Ishikawa (cell line): ENCODE measurements around the gene BAIAP3.

Source experiments
- CEBPB ChIP-seq: IDR thresholded peaks from 2 replicates; pipeline ENCODE4 v1.6.1; 2012
- CREB1 ChIP-seq: IDR thresholded peaks from 2 replicates; pipeline ENCODE4 v1.6.1; 2012; ENCODE audit warnings: low read depth
- EGR1 ChIP-seq: IDR thresholded peaks from 2 replicates; pipeline ENCODE4 v1.6.1; 2012
- EP300 ChIP-seq: IDR thresholded peaks from 2 replicates; pipeline ENCODE4 v1.6.1; 2012; ENCODE audit warnings: borderline replicate concordance
- FOXM1 ChIP-seq: IDR thresholded peaks from 2 replicates; pipeline ENCODE4 v1.6.1; 2012; ENCODE audit warnings: low read depth, borderline replicate concordance
- MAX ChIP-seq: IDR thresholded peaks from 2 replicates; pipeline ENCODE4 v1.6.1; 2012
- NFIC ChIP-seq: IDR thresholded peaks from 2 replicates; pipeline ENCODE4 v1.6.1; 2012
- RAD21 ChIP-seq: IDR thresholded peaks from 2 replicates; pipeline ENCODE4 v1.6.1; 2012; ENCODE audit warnings: low read depth
- REST ChIP-seq: IDR thresholded peaks from 2 replicates; pipeline ENCODE4 v1.6.1; 2012; ENCODE audit warnings: low read depth, mild to moderate bottlenecking
- TAF1 ChIP-seq: IDR thresholded peaks from 2 replicates; pipeline ENCODE4 v1.6.1; 2012; ENCODE audit warnings: low read depth, mild to moderate bottlenecking
- TCF12 ChIP-seq: IDR thresholded peaks from 2 replicates; pipeline ENCODE4 v1.6.1; 2012; ENCODE audit warnings: low read depth
- TEAD4 ChIP-seq: IDR thresholded peaks from 2 replicates; pipeline ENCODE4 v1.6.1; 2012
- USF1 ChIP-seq: IDR thresholded peaks from 2 replicates; pipeline ENCODE4 v1.6.1; 2012
- YY1 ChIP-seq: IDR thresholded peaks from 2 replicates; pipeline ENCODE4 v1.6.1; 2012; ENCODE audit warnings: low read depth
- ZBTB7A ChIP-seq: IDR thresholded peaks from 2 replicates; pipeline ENCODE4 v1.6.1; 2012; ENCODE audit warnings: low read depth

The BAIAP3 gene

GRCh38 chr16:1364510-1364909 lies 31.1 kb downstream of the BAIAP3 start:
- TF ChIP-seq CREB1 = no peak
- TF ChIP-seq MAX = no peak
- no peak for TF ChIP-seq USF1
- no peak for TF ChIP-seq YY1
- TF ChIP-seq TCF12 = no peak
- no peak for TF ChIP-seq ZBTB7A
- TF ChIP-seq TAF1 = no peak
- TF ChIP-seq FOXM1 = no peak

GRCh38 chr16:1366060-1366711 lies 32.7 kb downstream of the BAIAP3 start:
- TF ChIP-seq TCF12 (no peak), EP300 (no peak), NFIC (no peak), RAD21 (no peak), CREB1 (no peak), MAX (no peak), REST (no peak), ZBTB7A (no peak), CEBPB (no peak), FOXM1 (no peak), YY1 (no peak), TAF1 (no peak), EGR1 (no peak), TEAD4 (no peak), USF1 (no peak)

- no peak for TF ChIP-seq TAF1
- no peak for TF ChIP-seq CEBPB
- no peak for TF ChIP-seq TCF12
- TF ChIP-seq USF1 = no peak
- TF ChIP-seq NFIC = no peak
- no peak for TF ChIP-seq MAX
- TF ChIP-seq CREB1 = no peak
- TF ChIP-seq YY1 = no peak
- no peak for TF ChIP-seq EP300
- TF ChIP-seq ZBTB7A = no peak
- no peak for TF ChIP-seq RAD21
Measured at GRCh38 chr16:1366712-1367299, 33.4 kb downstream of the BAIAP3 start.

GRCh38 chr16:1367486-1368174 lies 34.2 kb downstream of the BAIAP3 start:
- TF ChIP-seq TEAD4 = no peak

- no peak for TF ChIP-seq CREB1
- TF ChIP-seq RAD21 = no peak
- TF ChIP-seq USF1 = no peak
- no peak for TF ChIP-seq TEAD4
Measured at GRCh38 chr16:1371054-1371978, 37.9 kb downstream of the BAIAP3 start.

GRCh38 chr16:1372292-1372950 lies 39.0 kb downstream of the BAIAP3 start:
- TF ChIP-seq EP300 = no peak
- TF ChIP-seq NFIC = no peak
- TF ChIP-seq CEBPB = no peak
- TF ChIP-seq EGR1 = no peak
- TF ChIP-seq TAF1 = no peak
- no peak for TF ChIP-seq MAX
- TF ChIP-seq ZBTB7A = no peak
- no peak for TF ChIP-seq YY1
- TF ChIP-seq REST = no peak
- no peak for TF ChIP-seq FOXM1
- TF ChIP-seq TEAD4 = no peak
- no peak for TF ChIP-seq TCF12
